Trophoblast cell (in vitro differentiated cells and primary cell): ENCODE results near the gene BRD1.

ENCODE experiments used
- DNase-seq, 2 donors: peaks; one replicate each; pipeline ENCODE4 v3.0.0-alpha.2; 2016
- H2AFZ ChIP-seq: 2 replicates; pipeline ENCODE4 v1.6.1; 2013; ENCODE audit warnings: low read length, moderate library complexity, mild to moderate bottlenecking; ENCODE audit not compliant: insufficient read depth, poor library complexity
- H2AK5ac ChIP-seq: 2 replicates; pipeline ENCODE4 v1.6.1; 2013; ENCODE audit warnings: mild to moderate bottlenecking, low read length
- H2BK120ac ChIP-seq: 2 replicates; pipeline ENCODE4 v1.6.1; 2013; ENCODE audit warnings: low read length, mild to moderate bottlenecking, moderate library complexity; ENCODE audit not compliant: insufficient read depth, poor library complexity
- H2BK12ac ChIP-seq: 2 replicates; pipeline ENCODE4 v1.6.1; 2013; ENCODE audit warnings: mild to moderate bottlenecking, low read length, moderate library complexity
- H2BK5ac ChIP-seq: 2 replicates; pipeline ENCODE4 v1.6.1; 2013; ENCODE audit warnings: low read length, low read depth, moderate library complexity, mild to moderate bottlenecking; ENCODE audit not compliant: poor library complexity
- H3K14ac ChIP-seq: 2 replicates; pipeline ENCODE4 v1.6.1; 2013; ENCODE audit warnings: mild to moderate bottlenecking, low read length
- H3K18ac ChIP-seq: 2 replicates; pipeline ENCODE4 v1.6.1; 2013; ENCODE audit warnings: mild to moderate bottlenecking, low read length
- H3K23ac ChIP-seq: 2 replicates; pipeline ENCODE4 v1.6.1; 2013; ENCODE audit warnings: low read length
- H3K27ac ChIP-seq: 2 replicates; pipeline ENCODE4 v1.5.1; 2013; ENCODE audit warnings: low read depth, mild to moderate bottlenecking, inconsistent platforms, low read length, moderate library complexity
- H3K27me3 ChIP-seq: 2 replicates; pipeline ENCODE4 v1.6.1; 2013; ENCODE audit warnings: inconsistent platforms, mild to moderate bottlenecking, low read length, moderate library complexity; ENCODE audit not compliant: insufficient read depth
- H3K36me3 ChIP-seq, 2 experiments: 1 replicate in 1 of 2; 2 replicates in 1 of 2; pipeline ENCODE4 v1.6.1; 2013; ENCODE audit warnings: low read length in 2 of 2, mild to moderate bottlenecking in 2 of 2, moderate library complexity in 1 of 2; ENCODE audit not compliant: insufficient read depth in 2 of 2, control insufficient read depth in 1 of 2
- H3K4ac ChIP-seq: 2 replicates; pipeline ENCODE4 v1.6.1; 2013; ENCODE audit warnings: low read depth, mild to moderate bottlenecking, low read length, moderate library complexity
- H3K4me1 ChIP-seq, 2 experiments: 1 replicate in 1 of 2; 2 replicates in 1 of 2; pipeline ENCODE4 v1.6.1; 2013; ENCODE audit warnings: low read length in 2 of 2, mild to moderate bottlenecking in 2 of 2, moderate library complexity in 1 of 2; ENCODE audit not compliant: insufficient read depth in 2 of 2, control insufficient read depth in 1 of 2
- H3K4me2 ChIP-seq: 2 replicates; pipeline ENCODE4 v1.6.1; 2013; ENCODE audit warnings: inconsistent platforms, mild to moderate bottlenecking, low read length, moderate library complexity
- H3K4me3 ChIP-seq: 2 replicates; pipeline ENCODE4 v1.5.1; 2013; ENCODE audit warnings: mild to moderate bottlenecking, low read depth, low read length, inconsistent platforms
- H3K79me1 ChIP-seq: one replicate; pipeline ENCODE4 v1.6.1; 2013; ENCODE audit warnings: low read length
- H3K79me2 ChIP-seq: 2 replicates; pipeline ENCODE4 v1.6.1; 2013; ENCODE audit warnings: low read length, mild to moderate bottlenecking; ENCODE audit not compliant: control insufficient read depth, insufficient read depth, poor library complexity
- H3K9ac ChIP-seq: 2 replicates; pipeline ENCODE4 v1.6.1; 2013; ENCODE audit warnings: mild to moderate bottlenecking, low read length
- H3K9me3 ChIP-seq: 2 replicates; pipeline ENCODE4 v1.6.1; 2013; ENCODE audit warnings: low read depth, mild to moderate bottlenecking, control low read depth, inconsistent platforms, low read length; ENCODE audit not compliant: insufficient read depth
- H4K12ac ChIP-seq: 2 replicates; pipeline ENCODE4 v1.6.1; 2013; ENCODE audit warnings: low read depth, mild to moderate bottlenecking, low read length, moderate library complexity
- H4K8ac ChIP-seq: 2 replicates; pipeline ENCODE4 v1.6.1; 2013; ENCODE audit warnings: low read depth, mild to moderate bottlenecking, low read length, moderate library complexity
- H4K91ac ChIP-seq: one replicate; pipeline ENCODE4 v1.6.1; 2013; ENCODE audit warnings: low read depth, mild to moderate bottlenecking, low read length, moderate library complexity
- WGBS: extraction: QIAGEN DNeasy Blood & Tissue Kit; methylation state at CpG from one replicate; pipeline ENCODE4 v1.1.7; 2013; ENCODE audit warnings: missing lambda C conversion rate; ENCODE audit not compliant: insufficient read length, insufficient coverage; ENCODE audit errors: extremely low coverage; 5-methylcytosine and 5-hydroxymethylcytosine counted together

BRD1 gene

DNA sequence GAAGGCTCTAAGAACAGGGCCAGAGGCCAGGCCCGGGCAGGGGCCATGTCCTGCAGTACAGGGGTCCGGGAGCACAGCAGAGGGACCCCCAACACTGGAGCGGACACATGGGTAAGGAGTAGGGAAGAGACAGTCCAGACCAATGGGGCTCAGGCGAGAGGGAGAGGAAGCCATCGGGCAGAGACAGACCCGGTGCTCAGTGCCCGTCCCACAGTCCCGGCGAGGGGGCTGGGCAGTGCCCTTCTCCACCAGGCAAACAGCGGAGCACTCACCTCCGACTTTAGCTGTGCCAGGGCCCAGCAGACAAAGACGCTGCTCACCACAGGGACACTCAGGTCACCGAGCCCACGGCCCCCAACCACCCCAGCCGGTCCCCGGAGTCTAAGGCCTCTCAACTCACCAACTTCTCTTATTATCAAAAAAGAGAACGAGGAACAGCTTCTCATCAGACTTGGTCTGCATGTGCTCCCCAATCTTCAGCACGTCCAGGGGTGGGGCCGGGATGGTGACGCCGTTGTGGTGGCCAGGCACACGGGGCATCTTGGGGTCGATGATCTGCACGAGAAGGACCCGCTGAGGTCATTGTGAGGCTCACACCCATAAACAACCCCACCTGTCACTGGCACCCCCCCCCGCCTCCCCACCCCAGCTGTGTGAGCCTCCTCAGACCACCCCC lies 52.3 kb downstream of the BRD1 start:
- H3K79me2 ChIP-seq: no peaks in the 10 kb centered on the region
- H2BK5ac ChIP-seq: no peak overlapping the region
- no peak overlapping the region for H4K12ac ChIP-seq
- no peak overlapping the region for H2AFZ ChIP-seq
- no peak overlapping the region for H3K14ac ChIP-seq
- H2BK12ac ChIP-seq: no peak overlapping the region
- H2BK120ac ChIP-seq: no peak overlapping the region
- no peak overlapping the region for H3K9ac ChIP-seq
- peaks cover 52 to 56% of the 10 kb centered on the region in 2 experiments for H3K36me3 ChIP-seq
- no peak overlapping the region for H3K18ac ChIP-seq
- H3K4ac ChIP-seq: no peak overlapping the region
- H3K9me3 ChIP-seq: no peaks in the 10 kb centered on the region
- H3K27me3 ChIP-seq: no peaks in the 10 kb centered on the region
- no peak overlapping the region for H3K23ac ChIP-seq
- H3K79me1 ChIP-seq: no peaks in the 10 kb centered on the region
- H3K4me2 ChIP-seq: no peak overlapping the region
- H4K91ac ChIP-seq: no peak overlapping the region
- no peak for DNase-seq
- no CpG with 5 or more reads among the region's 26 CpGs for WGBS
- no peak overlapping the region for H3K27ac ChIP-seq
- no peak overlapping the region for H4K8ac ChIP-seq
- no peak overlapping the region for H2AK5ac ChIP-seq
- no peak overlapping the region for H3K4me3 ChIP-seq
- peaks cover 3% of the 10 kb centered on the region in 2 experiments for H3K4me1 ChIP-seq

DNA sequence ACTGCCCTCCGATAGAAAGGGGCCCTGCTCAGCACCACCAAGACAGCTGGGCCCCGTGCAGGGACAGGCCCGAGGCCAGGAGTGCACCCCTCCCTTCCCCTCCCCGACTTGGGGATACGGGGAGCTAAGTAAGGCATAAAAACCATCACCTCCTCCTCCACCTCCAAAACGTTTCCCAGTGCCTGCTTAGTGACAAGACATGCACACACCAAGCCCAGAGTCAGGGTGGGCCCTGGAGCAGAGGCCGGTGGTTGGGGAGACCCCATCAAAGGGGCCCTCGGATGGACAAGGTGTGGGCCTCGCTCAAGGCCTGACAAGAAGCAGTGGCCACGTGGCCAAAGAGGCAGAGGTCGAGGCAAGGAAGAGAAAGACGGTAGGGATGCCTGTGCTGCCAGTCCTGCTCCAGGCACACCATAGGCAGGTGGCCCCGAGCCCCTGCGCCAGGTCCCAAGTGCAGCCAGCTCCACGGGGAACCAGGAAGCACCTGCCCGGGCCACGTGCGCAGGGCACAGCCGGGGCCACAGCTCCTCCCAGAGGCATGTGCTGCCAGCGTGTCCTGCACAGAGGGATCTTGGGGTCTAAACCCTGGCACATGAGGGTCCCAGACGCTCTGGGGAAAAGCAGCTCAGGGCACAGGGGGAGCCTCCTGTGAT lies 53.0 kb downstream of the BRD1 start:
- Histone ChIP-seq H3K9ac (no peak overlapping the region), H3K27me3 (no peaks in the 10 kb centered on the region), H3K79me1 (no peaks in the 10 kb centered on the region), H2BK5ac (no peak overlapping the region), H3K23ac (no peak overlapping the region), H4K91ac (no peak overlapping the region), H3K4me1 (no peaks in the 10 kb centered on the region), H3K4me2 (no peak overlapping the region), H3K79me2 (no peaks in the 10 kb centered on the region), H2BK12ac (no peak overlapping the region), H3K14ac (no peak overlapping the region), H4K8ac (no peak overlapping the region), H2BK120ac (no peak overlapping the region), H2AK5ac (no peak overlapping the region), H3K27ac (no peak overlapping the region), H3K36me3 (peaks cover 52 to 54% of the 10 kb centered on the region in 2 experiments), H3K9me3 (no peaks in the 10 kb centered on the region), H3K18ac (no peak overlapping the region), H4K12ac (no peak overlapping the region), H2AFZ (no peak overlapping the region), H3K4ac (no peak overlapping the region), H3K4me3 (no peak overlapping the region)
- WGBS: no CpG with 5 or more reads among the region's 21 CpGs
- DNase-seq: no peak

DNA sequence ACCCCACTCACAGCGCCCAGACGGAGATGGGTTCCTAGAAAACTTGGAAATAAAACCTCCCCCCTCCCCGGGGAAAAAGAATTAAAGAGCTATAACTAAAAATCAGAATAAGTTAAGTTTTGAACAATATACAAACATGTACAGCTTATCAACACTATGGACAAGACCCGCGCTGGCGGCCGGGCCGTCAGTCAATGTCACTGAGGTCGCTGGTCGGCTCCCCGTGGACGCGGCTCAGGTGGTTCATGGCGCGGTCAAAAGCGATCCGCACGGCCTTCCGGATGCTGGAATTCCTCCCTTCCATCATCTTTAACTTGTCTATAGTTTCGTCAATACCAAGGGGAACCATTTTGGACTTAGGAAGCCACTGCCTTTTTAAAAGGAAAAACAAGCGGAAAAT lies 53.6 kb downstream of the BRD1 start:
- Histone ChIP-seq H2BK120ac (no peak overlapping the region), H2AFZ (no peak overlapping the region), H2AK5ac (no peak overlapping the region), H2BK5ac (no peak overlapping the region), H3K79me2 (no peaks in the 10 kb centered on the region), H3K27ac (no peak overlapping the region), H4K8ac (no peak overlapping the region), H3K23ac (no peak overlapping the region), H3K27me3 (no peaks in the 10 kb centered on the region), H3K4me3 (no peak overlapping the region), H3K4me2 (no peak overlapping the region), H2BK12ac (no peak overlapping the region), H3K4ac (no peak overlapping the region), H3K36me3 (peaks cover 49 to 51% of the 10 kb centered on the region in 2 experiments), H3K4me1 (peaks cover 0 to 4% of the 10 kb centered on the region in 2 experiments), H4K91ac (no peak overlapping the region), H3K79me1 (no peaks in the 10 kb centered on the region), H3K14ac (no peak overlapping the region), H3K9ac (no peak overlapping the region), H4K12ac (no peak overlapping the region), H3K18ac (no peak overlapping the region), H3K9me3 (no peaks in the 10 kb centered on the region)
- WGBS: no CpG with 5 or more reads among the region's 21 CpGs
- no peak for DNase-seq

DNA sequence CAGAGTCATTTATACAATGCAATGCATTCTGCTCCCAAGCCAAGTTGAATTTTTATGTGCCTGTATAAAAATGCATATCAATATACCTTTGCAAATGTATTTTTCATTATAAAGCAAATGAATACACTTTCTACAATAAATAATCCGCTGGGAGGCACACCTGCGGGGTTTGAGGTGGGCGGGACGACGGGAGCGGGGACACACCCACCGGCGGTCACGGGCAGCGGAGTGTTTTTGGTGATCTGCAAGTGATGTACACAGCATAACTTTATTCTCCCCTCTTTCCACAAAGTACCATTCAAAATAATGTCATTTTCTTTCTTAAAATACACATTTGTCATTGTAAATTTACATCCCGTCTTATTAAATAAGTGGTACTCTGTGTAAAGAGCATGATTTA lies 54.1 kb downstream of the BRD1 start:
- Histone ChIP-seq H3K27me3 (no peaks in the 10 kb centered on the region), H4K8ac (no peak overlapping the region), H2AK5ac (no peak overlapping the region), H3K4me1 (peaks cover 0 to 4% of the 10 kb centered on the region in 2 experiments), H3K79me2 (no peaks in the 10 kb centered on the region), H3K4me3 (no peak overlapping the region), H3K9ac (no peak overlapping the region), H3K4me2 (no peak overlapping the region), H2BK5ac (no peak overlapping the region), H3K14ac (no peak overlapping the region), H3K18ac (no peak overlapping the region), H4K91ac (no peak overlapping the region), H3K27ac (no peak overlapping the region), H3K79me1 (no peaks in the 10 kb centered on the region), H3K23ac (no peak overlapping the region), H3K9me3 (no peaks in the 10 kb centered on the region), H3K36me3 (peaks cover 48 to 50% of the 10 kb centered on the region in 2 experiments), H4K12ac (no peak overlapping the region), H3K4ac (no peak overlapping the region), H2BK120ac (no peak overlapping the region), H2BK12ac (no peak overlapping the region), H2AFZ (no peak overlapping the region)
- no peak for DNase-seq
- no CpG with 5 or more reads among the region's 11 CpGs for WGBS
